ENCODE measurements around the gene SAMD1. TPM values are rescaled to one million over a fixed set of nuclear protein-coding genes. Genes with fewer than 3 reads are reported as not detected.

The SAMD1 gene
- total and polyA plus RNA-seq, 9 of the 15 experiments (the other 6 are each of a cell fraction or from before 2014, with no cell fraction given) = 2.9 to 96.0 (median 43.5) TPM

DNA sequence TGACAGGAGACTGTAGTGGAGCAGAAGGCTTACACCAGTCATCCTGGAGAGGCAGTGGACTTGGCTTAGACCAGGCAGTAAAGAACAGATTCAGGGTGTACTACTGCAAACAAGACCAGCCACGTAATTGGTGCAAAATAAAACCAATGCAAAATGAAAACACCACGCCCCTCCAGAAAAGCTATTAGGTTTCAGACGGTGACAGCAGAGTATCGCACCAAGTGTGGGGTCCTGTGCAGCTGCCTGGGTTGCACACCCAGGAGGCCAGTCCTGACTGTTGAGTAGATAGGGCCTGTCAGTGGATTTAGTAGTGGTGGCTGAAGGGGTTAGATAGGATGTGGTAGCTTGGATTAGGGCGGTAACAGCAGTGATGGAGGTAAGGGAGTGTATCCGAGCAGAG is 32.4 kb upstream of the SAMD1 start:
- no peak overlapping the region for H2AFZ ChIP-seq (ENCODE audit: low read depth, low read length)
- 65% methylated on average over 6 of the region's 6 CpGs for WGBS (ENCODE audit: insufficient coverage, low coverage, missing lambda C conversion rate)
- FAIRE-seq = no peak
- BruUV-seq (replicated peaks) = no TSS peak
- no peak for ATAC-seq
- ChIA-PET CTCF (ENCODE audit: low intra/inter-chr PET ratio) (no interaction called here), POLR2A (interaction anchor here (1.3 to 2.0 kb wide), 2 partner anchors 9 to 13 kb away, joined by 5 to 9 read pairs; partner anchors contain the start of gene ASF1B)
- no peak for DNase-seq (ENCODE audit: extremely low read depth in 1 of 4, low spot score in 3 of 4)
- no peak overlapping the region for H3K27ac ChIP-seq (ENCODE audit: extremely low read depth, low read depth, low read length)
- TF ChIP-seq TCF3 (CRISPR knock-in tag; IDR thresholded peaks at IDR 0.05) (peak; percentile 27; the same call in 1 of the 2 replicates), TCF7L2 (IDR thresholded peaks at IDR 0.05; ENCODE audit: low read depth, low read length) (no peak), MCM2 (IDR thresholded peaks at IDR 0.05; ENCODE audit: low read depth) (no peak), CBFA2T3 (IDR thresholded peaks at IDR 0.05) (peak; percentile 48), ZC3H4 (CRISPR knock-in tag; IDR thresholded peaks at IDR 0.05; ENCODE audit: borderline replicate concordance) (no peak)
- in situ Hi-C loops (cut with MboI) = no loop called here
- no peaks in the 10 kb centered on the region; the same call in 2 of the 3 replicates for H3K79me2 ChIP-seq (ENCODE audit: control insufficient read depth, insufficient read depth, low read length)
- no peak overlapping the region for H3K4me2 ChIP-seq (ENCODE audit: insufficient read depth, low read length)
- no peaks in the 10 kb centered on the region for H4K20me1 ChIP-seq (replicated peaks; ENCODE audit: control insufficient read depth, insufficient read depth, low read length)
- H3K4me3 ChIP-seq = no peak overlapping the region
- peaks cover 51% of the 10 kb centered on the region for H3K36me3 ChIP-seq (ENCODE audit: control insufficient read depth, insufficient read depth, low read length)
- no peaks in the 10 kb centered on the region for H3K9me3 ChIP-seq (replicated peaks; ENCODE audit: control insufficient read depth, insufficient read depth, low read depth, low read length)
- H3K27me3 ChIP-seq (ENCODE audit: control insufficient read depth in 2 of 2, insufficient read depth in 2 of 2, low read length in 2 of 2) = no peaks in the 10 kb centered on the region
- intact Hi-C loops (cut with micrococcal nuclease) = no loop called here
- H3K4me1 ChIP-seq (replicated peaks in 1 of 2; ENCODE audit: control insufficient read depth in 2 of 2, insufficient read depth in 2 of 2, low read length in 2 of 2) = peaks cover 15 to 20% of the 10 kb centered on the region in 2 experiments; a peak in 4 of 5 replicates
- no peak overlapping the region for H3K9ac ChIP-seq (ENCODE audit: insufficient read depth in 1 of 2, low read depth in 2 of 2, low read length in 2 of 2)
- no peaks in the 10 kb centered on the region for H3K9me1 ChIP-seq (ENCODE audit: control insufficient read depth, insufficient read depth, low read length)

DNA sequence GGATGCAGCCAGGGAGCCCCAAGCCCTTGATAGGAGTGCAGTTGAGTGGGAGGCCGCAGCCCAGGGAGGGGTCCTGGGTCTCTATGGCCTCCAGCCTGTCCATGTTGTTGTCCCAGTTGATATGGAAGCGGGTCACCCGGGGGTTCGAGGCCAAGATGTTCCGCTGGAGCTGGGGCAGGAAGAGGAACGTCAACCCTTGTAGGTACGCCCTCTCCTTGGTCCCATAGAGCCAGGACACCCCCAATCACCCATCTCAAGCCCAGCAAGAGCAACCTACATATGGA is 29.9 kb upstream of the SAMD1 start:
- in situ Hi-C loops (cut with MboI) = no loop called here
- intact Hi-C loops (cut with micrococcal nuclease) = no loop called here
- no peak overlapping the region for H2AFZ ChIP-seq (ENCODE audit: low read depth, low read length)
- H4K20me1 ChIP-seq (replicated peaks; ENCODE audit: control insufficient read depth, insufficient read depth, low read length) = no peaks in the 10 kb centered on the region
- no peak for ATAC-seq
- no peak for FAIRE-seq
- H3K4me3 ChIP-seq = no peak overlapping the region
- DNase-seq (ENCODE audit: extremely low read depth in 1 of 4, low spot score in 3 of 4) = no peak
- no TSS peak for BruUV-seq (replicated peaks)
- H3K27me3 ChIP-seq (ENCODE audit: control insufficient read depth in 2 of 2, insufficient read depth in 2 of 2, low read length in 2 of 2) = no peaks in the 10 kb centered on the region
- POLR2A ChIA-PET = interaction anchor here (0.7 kb wide), 1 partner anchor 156 kb away, joined by 3 read pairs; no protein-coding TSS in a partner anchor
- peaks cover 39% of the 10 kb centered on the region for H3K36me3 ChIP-seq (ENCODE audit: control insufficient read depth, insufficient read depth, low read length)
- H3K9me3 ChIP-seq (replicated peaks; ENCODE audit: control insufficient read depth, insufficient read depth, low read depth, low read length) = no peaks in the 10 kb centered on the region
- no peak overlapping the region for H3K4me2 ChIP-seq (ENCODE audit: insufficient read depth, low read length)
- H3K4me1 ChIP-seq (replicated peaks in 1 of 2; ENCODE audit: control insufficient read depth in 2 of 2, insufficient read depth in 2 of 2, low read length in 2 of 2) = peaks cover 27 to 36% of the 10 kb centered on the region in 2 experiments; a peak in 4 of 5 replicates
- peaks cover 16% of the 10 kb centered on the region for H3K79me2 ChIP-seq (ENCODE audit: control insufficient read depth, insufficient read depth, low read length)
- H3K27ac ChIP-seq (ENCODE audit: extremely low read depth, low read depth, low read length) = no peak overlapping the region
- CTCF ChIA-PET (ENCODE audit: low intra/inter-chr PET ratio) = no interaction called here
- H3K9ac ChIP-seq (ENCODE audit: insufficient read depth in 1 of 2, low read depth in 2 of 2, low read length in 2 of 2) = peak overlapping the region in 1 of 2 experiments; percentile 50; a peak in 2 of 4 replicates
- no peak for TF ChIP-seq SAP30 (IDR thresholded peaks at IDR 0.05; ENCODE audit: borderline replicate concordance, insufficient read depth, low read depth, low read length, poor library complexity, severe bottlenecking)
- WGBS (ENCODE audit: insufficient coverage, low coverage, missing lambda C conversion rate) = 90% methylated on average over 7 of the region's 7 CpGs
- no peaks in the 10 kb centered on the region for H3K9me1 ChIP-seq (ENCODE audit: control insufficient read depth, insufficient read depth, low read length)
